Gastrocnemius medialis (tissue), 4 donors: ENCODE measurements around the gene MN1.

Experiments
- CTCF ChIP-seq, 5 experiments: fragments of 450-650 bp in 3 of 5; fragments of 200-600 bp in 2 of 5; sonication (generic) in 2 of 5; IDR thresholded peaks in 4 of 5; conservative IDR thresholded peaks in 1 of 5; 1 replicate in 4 of 5; 2 replicates in 1 of 5; pipeline ENCODE4 v1.5.1; 2016 to 2019; ENCODE audit warnings: antibody characterized with exemption in 5 of 5, mild to moderate bottlenecking in 3 of 5, moderate library complexity in 3 of 5
- POLR2A ChIP-seq, 2 donors: fragments of 450-650 bp; IDR thresholded peaks; one replicate each; pipeline ENCODE4 v1.6.1; 2017; ENCODE audit warnings: antibody characterized with exemption in 2 of 2, mild to moderate bottlenecking in 2 of 2, moderate library complexity in 2 of 2

- TF ChIP-seq CTCF (IDR thresholded peaks at IDR 0.05 in 4 of 5, conservative IDR thresholded peaks at IDR 0.05 in 1 of 5) (no peak), POLR2A (IDR thresholded peaks at IDR 0.05) (no peak)
These were observed 7.7 kb upstream of the MN1 start for GRCh38 chr22:27809226-27809603.
